ENCODE measurements around the gene PAOX.
A peak's percentile ranks its signal among the peaks of the same experiment; 100 is the strongest.
"Not testable (repeated sequence)": the region's sequence is repeated elsewhere in the genome, so short reads cannot be mapped to it uniquely, and the experiment has no call there.

PAOX gene

DNA sequence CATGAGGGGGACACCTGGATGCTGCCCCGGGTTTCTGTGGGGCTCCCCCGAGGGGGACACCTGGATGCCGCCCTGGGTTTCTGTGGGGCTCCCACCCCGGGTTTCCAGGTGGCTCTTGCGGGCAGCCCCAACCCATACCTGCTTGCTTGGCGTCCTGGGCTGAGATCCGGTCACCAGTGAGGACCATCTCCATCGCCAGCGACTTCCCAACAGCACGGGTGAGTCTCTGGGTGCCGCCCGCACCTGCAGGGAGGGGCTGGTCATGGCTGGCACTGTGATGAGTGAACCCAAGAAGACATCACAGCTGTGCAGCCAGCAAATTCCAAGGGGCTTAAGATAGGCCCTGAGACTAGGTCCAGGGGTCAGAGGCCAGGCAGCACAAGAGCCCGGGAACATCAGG, 12.3 kb upstream of the PAOX start:
- Mint-ChIP-seq H3K36me3 (ENCODE audit: low read depth) (peaks cover 10% of the 10 kb centered on the region), H3K27me3 (ENCODE audit: low read depth) (no peaks in the 10 kb centered on the region), H3K27ac (no peak overlapping the region), H3K9me3 (no peaks in the 10 kb centered on the region), H3K4me1 (ENCODE audit: low read depth) (peaks cover 2% of the 10 kb centered on the region), H3K4me3 (no peak overlapping the region)

DNA sequence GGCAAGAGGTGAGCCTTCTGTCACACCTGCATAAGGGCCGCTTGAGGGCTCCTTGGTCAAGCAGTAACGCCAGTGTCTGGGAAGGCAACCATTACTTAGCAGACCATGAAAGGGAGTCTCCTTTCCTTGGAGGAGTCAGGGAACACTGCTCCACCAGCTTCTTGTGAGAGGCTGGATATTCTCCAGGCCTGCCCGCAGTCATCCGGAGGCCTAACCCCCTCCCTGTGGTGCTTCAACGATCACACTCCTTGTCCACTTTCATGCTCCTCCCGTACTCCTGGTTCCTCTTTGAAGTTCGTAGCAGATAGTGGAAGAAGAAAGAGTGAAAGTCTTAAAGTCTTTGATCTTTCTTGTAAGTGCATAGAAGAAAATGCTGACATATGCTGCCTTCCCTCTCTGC, 11.6 kb upstream of the PAOX start:
- not testable (repeated sequence) for H3K4me3 Mint-ChIP-seq; H3K36me3 Mint-ChIP-seq (ENCODE audit: low read depth); H3K9me3 Mint-ChIP-seq; H3K27ac Mint-ChIP-seq; H3K4me1 Mint-ChIP-seq (ENCODE audit: low read depth); H3K27me3 Mint-ChIP-seq (ENCODE audit: low read depth)

DNA sequence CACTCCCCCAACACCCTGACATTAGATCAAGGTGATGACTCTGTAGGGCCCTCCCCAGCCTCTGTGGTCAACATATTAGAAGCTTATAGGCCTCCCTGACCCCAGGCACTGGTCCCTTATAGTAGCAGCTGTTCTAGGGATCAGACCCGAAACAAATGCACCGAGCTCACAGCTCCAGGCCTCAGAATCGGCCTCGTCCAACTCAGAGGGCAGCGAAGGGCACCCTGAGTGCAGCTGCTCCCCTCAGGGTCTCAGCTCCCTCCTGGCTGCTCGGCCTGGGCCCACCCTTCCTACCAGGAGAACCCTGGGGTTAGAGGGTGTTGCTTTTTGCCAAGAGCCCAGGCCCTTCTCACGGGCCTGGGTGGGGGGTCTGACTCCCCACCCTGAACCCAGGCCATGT, 10.9 kb upstream of the PAOX start:
- H3K9me3 Mint-ChIP-seq = no peaks in the 10 kb centered on the region
- peaks cover 4% of the 10 kb centered on the region for H3K4me1 Mint-ChIP-seq (ENCODE audit: low read depth)
- no peak overlapping the region for H3K4me3 Mint-ChIP-seq
- no peak overlapping the region for H3K27ac Mint-ChIP-seq
- H3K27me3 Mint-ChIP-seq (ENCODE audit: low read depth) = no peaks in the 10 kb centered on the region
- H3K36me3 Mint-ChIP-seq (ENCODE audit: low read depth) = peaks cover 8% of the 10 kb centered on the region

DNA sequence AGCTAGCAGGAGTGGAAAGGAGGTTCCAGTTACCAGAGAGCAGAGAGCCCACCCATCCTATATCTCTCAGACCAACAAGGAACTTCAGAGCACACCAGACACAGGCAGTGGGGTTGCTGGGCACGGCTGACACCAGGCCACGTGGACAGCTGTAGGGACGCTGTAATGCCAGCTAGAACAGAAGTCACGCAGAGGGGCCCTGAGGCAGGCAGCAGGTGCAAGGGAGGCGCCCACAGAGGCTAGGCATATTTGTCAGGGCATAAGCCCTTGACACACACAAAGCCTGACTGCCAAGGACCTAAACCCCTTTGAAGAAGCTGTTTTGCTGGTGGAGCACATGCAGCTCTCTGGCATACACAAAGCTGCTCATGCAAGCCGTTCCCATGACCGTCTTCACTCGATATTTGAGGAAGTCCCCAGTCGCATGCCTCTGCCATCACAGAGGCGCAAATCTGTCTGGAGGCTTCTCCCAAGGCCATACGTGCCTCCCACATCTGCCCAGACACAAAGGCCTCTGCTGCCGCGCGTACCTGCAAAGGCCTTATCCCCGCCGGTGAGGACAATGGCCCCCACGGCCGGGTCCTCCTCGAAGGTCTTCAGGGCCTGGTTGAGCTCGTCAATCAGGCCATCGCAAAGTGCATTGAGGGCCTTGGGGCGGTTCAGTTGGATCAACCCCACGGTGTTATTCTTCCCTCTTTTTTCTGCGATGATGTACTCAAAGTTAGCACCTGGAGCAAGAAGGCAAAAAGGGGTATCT, 8.9 kb upstream of the PAOX start:
- H3K9me3 Mint-ChIP-seq = no peaks in the 10 kb centered on the region
- peaks cover 7% of the 10 kb centered on the region for H3K36me3 Mint-ChIP-seq (ENCODE audit: low read depth)
- H3K4me3 Mint-ChIP-seq = no peak overlapping the region
- H3K27me3 Mint-ChIP-seq (ENCODE audit: low read depth) = peaks cover 4% of the 10 kb centered on the region
- H3K4me1 Mint-ChIP-seq (ENCODE audit: low read depth) = peaks cover 7% of the 10 kb centered on the region
- no peak overlapping the region for H3K27ac Mint-ChIP-seq

GRCh38 chr10:133372507-133372906, 6.6 kb upstream of the PAOX start:
- Mint-ChIP-seq H3K36me3 (ENCODE audit: low read depth) (peaks cover 7% of the 10 kb centered on the region), H3K4me1 (ENCODE audit: low read depth) (peaks cover 7% of the 10 kb centered on the region), H3K4me3 (peak overlapping the region; percentile 84), H3K9me3 (no peaks in the 10 kb centered on the region), H3K27me3 (ENCODE audit: low read depth) (peaks cover 4% of the 10 kb centered on the region), H3K27ac (no peak overlapping the region)

DNA sequence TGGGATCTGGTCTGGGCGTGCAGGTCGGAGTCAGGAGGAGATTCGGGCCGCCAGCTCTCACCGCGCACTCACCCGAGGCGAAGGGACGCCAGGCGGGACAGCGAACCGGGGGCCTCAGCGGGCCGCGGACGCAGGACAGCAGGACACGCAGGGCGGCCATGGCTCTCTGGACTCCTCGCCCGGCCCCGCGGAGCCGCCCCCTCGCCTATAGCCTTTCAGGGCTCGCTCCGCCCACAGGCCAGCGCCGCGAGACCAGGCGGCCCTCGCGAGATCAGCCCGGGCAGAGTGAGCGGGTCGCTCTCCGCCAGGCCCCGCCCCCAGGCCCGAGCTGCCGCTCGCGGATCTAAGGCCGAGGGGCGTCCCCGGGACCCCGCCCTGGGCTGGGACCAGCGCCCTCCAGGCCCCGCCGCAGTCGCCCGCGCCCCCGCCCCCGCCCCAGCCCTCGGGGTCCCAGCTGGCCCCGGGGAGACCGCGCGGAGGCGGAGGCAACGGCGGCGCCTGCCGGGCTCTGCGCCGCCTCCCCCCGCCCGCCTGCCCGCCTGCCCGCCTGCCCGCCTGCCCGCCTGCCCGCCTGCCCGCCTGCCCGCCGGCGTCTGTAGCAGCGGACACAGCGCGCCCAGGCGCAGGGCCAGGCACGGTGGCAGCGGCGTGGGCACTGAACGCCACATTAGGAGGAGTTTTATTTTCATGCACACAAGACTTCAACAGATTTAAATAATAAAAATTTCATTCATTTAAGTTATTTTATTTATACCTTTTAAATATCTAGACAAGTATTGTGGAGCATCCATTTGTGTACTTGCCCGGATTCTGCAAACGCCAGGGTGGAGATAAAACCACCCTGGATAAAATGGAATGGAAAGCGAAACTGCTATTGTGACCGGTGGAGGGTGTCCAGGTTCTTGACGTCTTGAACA, 5.6 kb upstream of the PAOX start, which contains the start of gene ECHS1:
Gene ECHS1, minus strand, starts transcription at position 181 of the 917 bp plus-strand sequence. Its CDS starts 21 bp downstream, at position 160.
- H3K27ac Mint-ChIP-seq = peak within 1 kb of the TSS; percentile 49
- peaks cover 4% of the 10 kb centered on the region for H3K36me3 Mint-ChIP-seq (ENCODE audit: low read depth)
- peaks cover 7% of the 10 kb centered on the region for H3K4me1 Mint-ChIP-seq (ENCODE audit: low read depth)
- peak within 1 kb of the TSS; percentile 84 for H3K4me3 Mint-ChIP-seq
- H3K9me3 Mint-ChIP-seq = no peaks in the 10 kb centered on the region
- H3K27me3 Mint-ChIP-seq (ENCODE audit: low read depth) = peaks cover 4% of the 10 kb centered on the region

DNA sequence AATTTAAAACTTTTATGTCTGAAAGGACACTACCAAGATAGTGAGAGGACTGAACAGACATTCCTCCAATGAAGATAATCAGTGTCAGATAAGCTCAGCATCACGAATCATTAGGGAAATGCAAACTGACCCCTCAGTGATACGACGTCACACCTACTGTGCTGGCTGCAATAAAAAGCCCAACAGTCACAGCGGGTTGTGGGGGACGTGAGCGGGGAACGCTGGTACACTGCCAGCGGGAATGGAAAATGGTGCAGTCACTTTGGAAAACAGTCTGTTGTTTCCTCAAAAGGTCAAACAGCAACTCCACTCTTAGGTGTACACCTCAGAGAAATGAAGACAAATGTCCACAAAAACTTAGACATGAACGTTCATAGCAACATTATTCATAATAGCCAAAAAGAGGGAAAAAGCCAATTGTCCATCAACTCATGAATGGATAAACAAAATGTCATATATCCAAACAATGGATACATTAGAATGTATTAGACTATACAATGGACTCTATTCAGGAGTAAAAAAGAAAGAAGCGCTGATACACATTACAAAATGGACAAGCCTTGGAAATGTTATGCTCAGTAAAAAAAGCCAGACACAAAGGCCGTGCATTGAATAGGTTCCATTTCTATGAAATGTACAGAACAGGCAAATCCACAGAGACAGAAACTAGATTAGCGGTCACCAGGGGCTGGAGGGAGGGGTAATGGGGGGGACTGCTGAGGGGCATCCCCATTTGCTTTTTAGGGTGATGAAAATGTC, 3.5 kb upstream of the PAOX start:
- H3K4me1 Mint-ChIP-seq (ENCODE audit: low read depth) = peaks cover 9% of the 10 kb centered on the region
- peaks cover 1% of the 10 kb centered on the region for H3K36me3 Mint-ChIP-seq (ENCODE audit: low read depth)
- no peaks in the 10 kb centered on the region for H3K9me3 Mint-ChIP-seq
- H3K27ac Mint-ChIP-seq = no peak overlapping the region
- peaks cover 4% of the 10 kb centered on the region for H3K27me3 Mint-ChIP-seq (ENCODE audit: low read depth)
- H3K4me3 Mint-ChIP-seq = no peak overlapping the region

GRCh38 chr10:133376183-133376582, 2.9 kb upstream of the PAOX start:
- H3K36me3 Mint-ChIP-seq (ENCODE audit: low read depth); H3K27me3 Mint-ChIP-seq (ENCODE audit: low read depth); H3K4me1 Mint-ChIP-seq (ENCODE audit: low read depth); H3K9me3 Mint-ChIP-seq: not testable (repeated sequence)
- H3K4me3 Mint-ChIP-seq = peak overlapping the region; percentile 67
- peak overlapping the region; percentile 20 for H3K27ac Mint-ChIP-seq

- Mint-ChIP-seq H3K9me3 (no peaks in the 10 kb centered on the region), H3K27ac (no peak overlapping the region), H3K4me1 (ENCODE audit: low read depth) (peaks cover 4% of the 10 kb centered on the region), H3K36me3 (ENCODE audit: low read depth) (peaks cover 1% of the 10 kb centered on the region), H3K27me3 (ENCODE audit: low read depth) (peaks cover 4% of the 10 kb centered on the region), H3K4me3 (peak overlapping the region; percentile 48)
These were observed 1.8 kb upstream of the PAOX start for GRCh38 chr10:133377025-133377817.

GRCh38 chr10:133377818-133378250, 1.2 kb upstream of the PAOX start:
- Mint-ChIP-seq H3K4me3 (peak overlapping the region; percentile 78), H3K9me3 (no peaks in the 10 kb centered on the region), H3K4me1 (ENCODE audit: low read depth) (peaks cover 4% of the 10 kb centered on the region), H3K27me3 (ENCODE audit: low read depth) (peaks cover 4% of the 10 kb centered on the region), H3K27ac (no peak overlapping the region), H3K36me3 (ENCODE audit: low read depth) (peaks cover 1% of the 10 kb centered on the region)

- H3K27ac Mint-ChIP-seq = peak overlapping the region; percentile 26
- peak overlapping the region; percentile 78 for H3K4me3 Mint-ChIP-seq
- peaks cover 1% of the 10 kb centered on the region for H3K36me3 Mint-ChIP-seq (ENCODE audit: low read depth)
- H3K4me1 Mint-ChIP-seq (ENCODE audit: low read depth) = peaks cover 4% of the 10 kb centered on the region
- H3K9me3 Mint-ChIP-seq = no peaks in the 10 kb centered on the region
- peaks cover 4% of the 10 kb centered on the region for H3K27me3 Mint-ChIP-seq (ENCODE audit: low read depth)
These were observed 588 bp upstream of the PAOX start for GRCh38 chr10:133378251-133379096.

GRCh38 chr10:133379801-133380666, 972 bp downstream of the PAOX start:
- Mint-ChIP-seq H3K36me3 (ENCODE audit: low read depth) (no peaks in the 10 kb centered on the region), H3K9me3 (no peaks in the 10 kb centered on the region), H3K4me1 (ENCODE audit: low read depth) (peaks cover 2% of the 10 kb centered on the region), H3K27me3 (ENCODE audit: low read depth) (no peaks in the 10 kb centered on the region), H3K4me3 (peak overlapping the region; percentile 73), H3K27ac (no peak overlapping the region)

Data from T-helper 1 cell treated with Interleukin-12 subunit alpha and Interleukin-12 subunit beta and Interleukin-4 antibody, amounts not matched to agents 30 μg/mL and 1 μg/mL, for 36 hours (primary cell).